Activated CD4-positive, alpha-beta T cell treated with anti-CD3 and anti-CD28 coated beads, Interleukin-2, amount 50 U/mL, for 16 hours (primary cell): ENCODE results near the gene ST3GAL3.

ENCODE experiments used
- DNase-seq: peaks from one replicate; pipeline ENCODE4 v3.0.0-alpha.2; 2020

ST3GAL3 gene

GRCh38 chr1:43854473-43854872 lies 147.1 kb downstream of the ST3GAL3 start:
- DNase-seq: no peak

GRCh38 chr1:43856188-43856587 lies 148.9 kb downstream of the ST3GAL3 start:
- no peak for DNase-seq

GRCh38 chr1:43857163-43857562 lies 149.8 kb downstream of the ST3GAL3 start:
- no peak for DNase-seq

- DNase-seq: no peak
Measured at GRCh38 chr1:43858324-43858723, 151.0 kb downstream of the ST3GAL3 start.

- no peak for DNase-seq
Measured at GRCh38 chr1:43861337-43861736, 154.0 kb downstream of the ST3GAL3 start.

GRCh38 chr1:43861988-43862735 lies 154.8 kb downstream of the ST3GAL3 start:
- DNase-seq: no peak

- no peak for DNase-seq
Measured at GRCh38 chr1:43864111-43865045, 157.0 kb downstream of the ST3GAL3 start.

GRCh38 chr1:43866201-43866600 lies 158.9 kb downstream of the ST3GAL3 start:
- DNase-seq: no peak

GRCh38 chr1:43867976-43868740 lies 160.8 kb downstream of the ST3GAL3 start:
- DNase-seq: no peak

- no peak for DNase-seq
Measured at GRCh38 chr1:43868741-43869067, 161.4 kb downstream of the ST3GAL3 start.

- no peak for DNase-seq
Measured at GRCh38 chr1:43870306-43870705, 163.0 kb downstream of the ST3GAL3 start.

GRCh38 chr1:43871181-43871910 lies 164.0 kb downstream of the ST3GAL3 start:
- DNase-seq: no peak

- DNase-seq: no peak
Measured at GRCh38 chr1:43872280-43872679, 164.9 kb downstream of the ST3GAL3 start.

- no peak for DNase-seq
Measured at GRCh38 chr1:43873851-43874250, 166.5 kb downstream of the ST3GAL3 start.

- DNase-seq: no peak
Measured at GRCh38 chr1:43874716-43875115, 167.4 kb downstream of the ST3GAL3 start.

GRCh38 chr1:43875331-43875730 lies 168.0 kb downstream of the ST3GAL3 start:
- DNase-seq: no peak

GRCh38 chr1:43877101-43877500 lies 169.8 kb downstream of the ST3GAL3 start:
- DNase-seq: no peak

GRCh38 chr1:43878440-43878839 lies 171.1 kb downstream of the ST3GAL3 start:
- no peak for DNase-seq

GRCh38 chr1:43878854-43879253 lies 171.5 kb downstream of the ST3GAL3 start:
- DNase-seq: peak; percentile 13

GRCh38 chr1:43879414-43879813 lies 172.1 kb downstream of the ST3GAL3 start:
- no peak for DNase-seq

GRCh38 chr1:43879996-43880395 lies 172.7 kb downstream of the ST3GAL3 start:
- DNase-seq: no peak

- no peak for DNase-seq
Measured at GRCh38 chr1:43880604-43881003, 173.3 kb downstream of the ST3GAL3 start.

GRCh38 chr1:43881415-43881814 lies 174.1 kb downstream of the ST3GAL3 start:
- DNase-seq: no peak
